SK-N-SH (cell line): Measurements from ENCODE around the gene EXOC7.

ENCODE experiments used
- CTCF ChIP-seq: fragments of 200-600 bp; sonication (generic); IDR thresholded peaks from 2 replicates; pipeline ENCODE4 v1.6.1; 2017; ENCODE audit warnings: antibody characterized with exemption, mild to moderate bottlenecking, moderate library complexity
- EZH2phosphoT487 ChIP-seq: fragments of 200-600 bp; sonication (generic); IDR thresholded peaks from 2 replicates; pipeline ENCODE4 v1.6.1; 2017; ENCODE audit warnings: low read depth, mixed run types, mild to moderate bottlenecking, antibody characterized with exemption, moderate library complexity, borderline replicate concordance
- FOSL2 ChIP-seq: IDR thresholded peaks from 2 replicates; pipeline ENCODE4 v1.4.0; 2012; ENCODE audit warnings: low read depth, mild to moderate bottlenecking, moderate library complexity, borderline replicate concordance
- MEF2A ChIP-seq: IDR thresholded peaks from 2 replicates; pipeline ENCODE4 v1.4.0; 2012; ENCODE audit warnings: low read depth, borderline replicate concordance
- NRF1 ChIP-seq: IDR thresholded peaks from 2 replicates; pipeline ENCODE4 v1.6.1; 2012; ENCODE audit warnings: low read depth, mild to moderate bottlenecking, low read length
- POLR2AphosphoS5 ChIP-seq: IDR thresholded peaks from 2 replicates; pipeline ENCODE4 v1.6.1; 2012; ENCODE audit warnings: low read depth, low read length
- RAD21 ChIP-seq: IDR thresholded peaks from 2 replicates; pipeline ENCODE4 v1.6.1; 2012; ENCODE audit warnings: mild to moderate bottlenecking, low read length
- RCOR1 ChIP-seq: fragments of 150-350 bp; IDR thresholded peaks from 2 replicates; pipeline ENCODE4 v1.6.1; 2017; ENCODE audit warnings: antibody characterized with exemption, low read length
- REST ChIP-seq: IDR thresholded peaks from 2 replicates; pipeline ENCODE4 v1.6.1; 2012; ENCODE audit warnings: mild to moderate bottlenecking, low read depth, low read length, moderate library complexity
- YY1 ChIP-seq: IDR thresholded peaks from 2 replicates; pipeline ENCODE4 v1.4.0; 2012; ENCODE audit warnings: low read depth, mild to moderate bottlenecking
- ZBTB33 ChIP-seq: IDR thresholded peaks from 2 replicates; pipeline ENCODE4 v1.4.0; 2012; ENCODE audit warnings: low read depth, borderline replicate concordance

GRCh38 chr17:76135810-76136188 is 32.2 kb upstream of the EXOC7 start:
- TF ChIP-seq REST = no peak
- TF ChIP-seq ZBTB33 = no peak
- TF ChIP-seq CTCF = no peak
- no peak for TF ChIP-seq FOSL2
- no peak for TF ChIP-seq RAD21
- no peak for TF ChIP-seq POLR2AphosphoS5
- TF ChIP-seq NRF1 = no peak
- no peak for TF ChIP-seq EZH2phosphoT487
- TF ChIP-seq RCOR1 = no peak
- TF ChIP-seq YY1 = no peak
- TF ChIP-seq MEF2A = no peak
